ENCODE results near the gene MYO5A. TPM values are rescaled to one million over a fixed set of nuclear protein-coding genes. Genes with fewer than 3 reads are reported as not detected.

MYO5A gene
- total and polyA plus RNA-seq, 9 of the 15 experiments (the other 6 are each of a cell fraction or from before 2014, with no cell fraction given): 0.03 to 0.82 (median 0.40) TPM

- CTCF ChIA-PET (ENCODE audit: low intra/inter-chr PET ratio): no interaction called here
- no peak for ATAC-seq
- no peaks in the 10 kb centered on the region; the same call in 1 of the 2 replicates for H4K20me1 ChIP-seq (replicated peaks; ENCODE audit: control insufficient read depth, insufficient read depth, low read length)
Measured at GRCh38 chr15:52282418-52282817, 246.3 kb downstream of the MYO5A start.

More at GRCh38 chr15:52282418-52282817, 246.3 kb downstream of the MYO5A start:
- no peak for DNase-seq (ENCODE audit: extremely low read depth in 1 of 4, low spot score in 3 of 4)
- POLR2A ChIA-PET: interaction anchor here (0.6 kb wide), 3 partner anchors 22 to 230 kb away, joined by 3 read pairs; no protein-coding TSS in a partner anchor
- H3K36me3 ChIP-seq (ENCODE audit: control insufficient read depth, insufficient read depth, low read length): no peaks in the 10 kb centered on the region
- no peaks in the 10 kb centered on the region for H3K4me1 ChIP-seq (replicated peaks in 1 of 2; ENCODE audit: control insufficient read depth in 2 of 2, insufficient read depth in 2 of 2, low read length in 2 of 2)
- no peak overlapping the region for H3K4me3 ChIP-seq
- TF ChIP-seq DPF2 (IDR thresholded peaks at IDR 0.05) (no peak), E4F1 (CRISPR knock-in tag; IDR thresholded peaks at IDR 0.05; ENCODE audit: borderline replicate concordance) (no peak)
- H3K79me2 ChIP-seq (ENCODE audit: control insufficient read depth, insufficient read depth, low read length): no peaks in the 10 kb centered on the region
- FAIRE-seq: no peak
- no peaks in the 10 kb centered on the region for H3K9me1 ChIP-seq (ENCODE audit: control insufficient read depth, insufficient read depth, low read length)
- no peak overlapping the region for H3K9ac ChIP-seq (ENCODE audit: insufficient read depth in 1 of 2, low read depth in 2 of 2, low read length in 2 of 2)
- H3K4me2 ChIP-seq (ENCODE audit: insufficient read depth, low read length): no peak overlapping the region
- WGBS (ENCODE audit: insufficient coverage, low coverage, missing lambda C conversion rate): 2% methylated on average over 13 of the region's 14 CpGs
- H2AFZ ChIP-seq (ENCODE audit: low read depth, low read length): no peak overlapping the region
- in situ Hi-C loops (cut with MboI): no loop called here
- H3K27me3 ChIP-seq (ENCODE audit: control insufficient read depth in 2 of 2, insufficient read depth in 2 of 2, low read length in 2 of 2): peaks cover 0 to 60% of the 10 kb centered on the region in 2 experiments; a peak in 4 of 5 replicates
- H3K9me3 ChIP-seq (replicated peaks; ENCODE audit: control insufficient read depth, insufficient read depth, low read depth, low read length): no peaks in the 10 kb centered on the region
- H3K27ac ChIP-seq (ENCODE audit: extremely low read depth, low read depth, low read length): no peak overlapping the region
- no TSS peak for BruUV-seq (replicated peaks)
- intact Hi-C loops (cut with micrococcal nuclease): no loop called here

Data from K562 (cell line).